Fibroblast of skin of abdomen (primary cell): ENCODE data around the gene RILPL2. TPM values are rescaled to one million over a fixed set of nuclear protein-coding genes. Genes with fewer than 3 reads are reported as not detected.
"Not testable (repeated sequence)": the region's sequence is repeated elsewhere in the genome, so short reads cannot be mapped to it uniquely, and the experiment has no call there.

Experiments
- DNase-seq: peaks from one replicate; pipeline ENCODE4 v3.0.0-alpha.2; 2013
- polyA plus RNA-seq, 2 experiments: library from polyadenylated mRNA; unstranded; fragments of 120-200 nt; gene quantifications; one replicate each; pipeline ENCODE4 v1.2.1, GENCODE V29; 2013; ENCODE audit not compliant: insufficient read length in 2 of 2

Gene RILPL2
- polyA plus RNA-seq (2013, experiment 1 of 2; ENCODE audit: insufficient read length) = 2.8 TPM
- polyA plus RNA-seq (2013, experiment 2 of 2; ENCODE audit: insufficient read length) = 2.9 TPM

- peak; percentile 67 for DNase-seq
These were observed at the start of gene RILPL2 for GRCh38 chr12:123436017-123436964. Gene RILPL2 (minus strand): TSS chr12:123436684. CDS start chr12:123436420, 264 bp downstream.

DNA sequence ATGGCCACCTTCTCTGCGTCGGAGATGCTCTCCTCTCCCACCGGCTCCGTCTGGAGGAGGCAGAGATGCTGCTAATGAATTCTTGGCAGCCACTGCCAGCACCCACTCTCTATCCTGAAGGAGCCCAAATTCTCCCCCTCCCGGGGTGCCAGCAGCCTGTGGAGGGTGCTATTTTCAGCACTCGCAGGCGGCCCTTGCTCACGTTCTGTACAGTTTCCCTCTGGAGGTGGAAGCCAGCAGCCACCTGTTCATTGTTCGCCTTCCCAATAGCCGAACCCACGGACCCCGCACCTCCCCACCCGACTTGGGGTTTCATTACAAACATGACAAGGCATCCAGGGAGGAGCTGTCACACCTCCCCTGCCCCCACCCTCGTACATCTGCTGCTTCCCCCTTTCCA, 49.3 kb upstream of the RILPL2 start:
- no peak for DNase-seq

DNA sequence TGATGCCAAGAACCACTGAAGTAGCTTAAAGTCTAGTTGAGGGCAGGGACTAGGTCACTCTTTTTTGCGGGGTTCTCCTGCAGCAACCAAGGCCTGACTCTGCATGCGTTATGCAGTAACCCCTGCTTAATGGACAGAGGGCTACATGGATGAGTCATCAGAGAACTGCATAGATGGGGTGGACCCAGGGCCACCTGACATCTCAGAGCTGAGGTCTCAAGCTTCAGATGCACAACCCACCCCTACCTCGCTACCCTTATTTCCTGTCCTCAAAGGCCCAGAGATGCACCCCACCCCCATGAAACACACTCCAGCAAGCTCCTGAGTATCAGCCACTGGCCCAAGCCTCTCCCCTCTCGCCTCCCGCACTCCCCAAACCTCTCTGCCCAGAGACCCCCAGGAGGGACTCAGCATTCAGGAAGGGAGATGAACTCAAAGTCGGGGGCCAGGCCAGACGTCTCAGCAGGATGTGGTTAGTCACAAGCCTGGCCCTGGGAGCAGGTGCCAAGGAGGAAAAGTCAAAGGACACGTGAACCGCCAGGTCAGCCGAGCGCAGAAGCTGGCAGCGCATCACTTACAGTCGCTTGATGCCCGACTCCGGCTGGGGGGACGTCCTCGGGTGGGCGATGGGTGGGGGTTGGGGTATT, 47.2 kb upstream of the RILPL2 start:
- no peak for DNase-seq

DNA sequence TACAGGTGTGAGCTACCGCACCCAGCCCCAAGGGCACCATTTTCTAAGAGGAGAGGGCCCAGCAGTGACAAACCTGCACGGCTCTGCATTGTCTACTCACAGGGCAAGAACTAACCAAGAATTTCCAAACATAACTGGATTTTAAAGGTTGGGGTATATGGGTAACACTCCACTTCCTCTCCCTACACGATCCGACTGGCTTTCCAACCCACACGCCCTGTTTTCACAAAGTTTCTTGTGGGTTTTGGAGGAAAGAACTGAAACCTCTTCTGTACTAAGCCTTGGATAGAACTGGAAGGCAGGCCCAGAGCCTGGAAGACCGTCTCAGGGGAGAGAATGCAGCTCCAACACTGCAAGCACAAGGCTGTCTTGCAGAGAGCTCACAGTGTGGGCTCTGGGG, 46.4 kb upstream of the RILPL2 start:
- no peak for DNase-seq

GRCh38 chr12:123481251-123481650, 44.8 kb upstream of the RILPL2 start:
- DNase-seq = not testable (repeated sequence)

- DNase-seq = no peak
These were observed 43.1 kb upstream of the RILPL2 start for GRCh38 chr12:123479442-123480180.

GRCh38 chr12:123478762-123479161, 42.3 kb upstream of the RILPL2 start:
- no peak for DNase-seq

DNA sequence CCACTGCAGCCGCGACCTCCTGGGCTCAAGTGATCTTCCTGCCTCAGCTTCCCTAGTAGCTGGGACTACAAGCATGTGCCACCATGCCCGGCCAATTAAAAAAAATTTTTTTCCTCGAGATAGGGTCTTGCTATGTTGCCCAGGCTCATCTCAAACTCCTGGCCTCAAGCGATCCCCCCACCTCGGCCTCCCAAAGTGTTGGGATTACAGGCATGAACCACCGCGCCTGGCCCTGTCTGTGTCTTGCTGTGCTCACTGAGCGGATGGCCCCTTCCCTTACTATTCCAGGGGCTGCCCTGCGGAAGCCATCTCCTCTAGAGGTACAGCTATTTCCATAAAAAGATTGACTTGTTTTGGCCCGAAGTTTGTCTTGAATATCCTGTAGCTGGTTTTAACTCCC, 41.6 kb upstream of the RILPL2 start:
- DNase-seq = no peak

DNA sequence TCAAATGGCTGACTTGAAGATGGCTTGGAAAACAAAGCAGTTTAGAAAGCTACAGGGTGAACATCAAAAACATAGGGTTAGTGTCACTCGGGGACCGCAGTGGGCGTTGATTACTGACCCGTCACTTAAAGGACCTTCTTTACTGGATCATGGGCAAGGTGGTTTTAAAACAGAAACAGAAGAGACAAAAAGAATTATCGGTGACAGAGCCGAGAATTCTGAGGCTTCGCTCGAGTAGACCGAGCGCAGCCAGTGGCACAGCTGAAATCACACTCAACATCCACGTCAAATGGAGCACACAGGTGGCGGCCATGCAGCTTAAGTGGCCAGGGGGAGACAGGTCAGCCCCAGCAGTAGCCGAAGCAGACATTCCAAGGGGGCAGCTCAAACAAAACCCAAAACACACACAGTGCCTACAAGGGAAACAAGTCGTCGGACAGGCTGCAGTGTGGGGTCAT, 38.8 kb upstream of the RILPL2 start:
- DNase-seq = no peak

DNA sequence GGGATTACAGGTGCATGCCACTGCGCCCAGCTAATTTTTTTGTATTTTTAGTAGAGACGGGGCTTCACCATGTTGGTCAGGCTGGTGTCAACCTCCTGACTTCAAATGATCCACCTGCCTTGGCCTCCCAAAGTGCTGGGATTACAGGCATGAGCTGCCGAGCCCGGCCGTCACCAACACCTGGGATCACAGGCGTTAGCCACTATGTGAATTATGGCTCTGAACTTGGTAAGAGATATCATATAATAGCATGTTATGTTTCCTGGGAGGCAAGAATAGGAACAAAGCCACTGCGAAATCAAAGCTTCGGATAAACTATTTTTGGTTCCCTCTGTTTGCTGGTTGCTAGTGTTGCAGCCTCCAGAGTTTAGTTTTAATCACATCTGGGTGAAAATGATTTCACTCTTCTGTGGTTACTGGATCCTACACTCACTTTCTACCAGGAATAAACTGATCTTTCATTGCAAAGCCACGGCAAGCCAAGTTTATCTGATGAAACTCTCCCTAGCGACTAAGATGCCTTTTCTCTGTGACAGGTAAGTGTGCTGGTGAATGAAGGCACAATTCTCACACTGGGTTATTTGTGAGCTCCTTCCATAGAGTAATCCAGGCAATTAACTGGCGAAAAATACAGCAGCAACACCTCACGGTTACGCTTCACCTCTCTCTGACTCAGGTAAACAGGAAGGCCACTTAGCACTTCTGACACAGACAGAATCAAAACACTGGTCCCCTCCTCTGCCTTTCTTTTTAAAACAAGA, 38.2 kb upstream of the RILPL2 start:
- no peak for DNase-seq

- no peak for DNase-seq
These were observed 36.0 kb upstream of the RILPL2 start for GRCh38 chr12:123472438-123472849.

GRCh38 chr12:123471374-123472068, 35.0 kb upstream of the RILPL2 start:
- peak; percentile 73 for DNase-seq

GRCh38 chr12:123469978-123470377, 33.5 kb upstream of the RILPL2 start:
- no peak for DNase-seq

- DNase-seq = no peak
These were observed 32.3 kb upstream of the RILPL2 start for GRCh38 chr12:123468786-123469185.

- no peak for DNase-seq
These were observed 28.6 kb upstream of the RILPL2 start for GRCh38 chr12:123465084-123465483.

- DNase-seq = not testable (repeated sequence)
These were observed 26.7 kb upstream of the RILPL2 start for GRCh38 chr12:123463174-123463573.

- DNase-seq = peak; percentile 87
These were observed 21.7 kb upstream of the RILPL2 start, which contains the start of gene SNRNP35 for GRCh38 chr12:123457980-123458779. Gene SNRNP35 (plus strand): TSS chr12:123458139. CDS start chr12:123465541, 7,402 bp downstream.

- DNase-seq = no peak
These were observed 16.7 kb upstream of the RILPL2 start for GRCh38 chr12:123453165-123453564.

GRCh38 chr12:123452276-123452550, 15.7 kb upstream of the RILPL2 start:
- not testable (repeated sequence) for DNase-seq

- DNase-seq = no peak
These were observed 14.2 kb upstream of the RILPL2 start for GRCh38 chr12:123450636-123451035.

GRCh38 chr12:123449856-123450255, 13.4 kb upstream of the RILPL2 start:
- DNase-seq = no peak
